Measurements from ENCODE around the gene RNF38. TPM values are rescaled to one million over a fixed set of nuclear protein-coding genes. Genes with fewer than 3 reads are reported as not detected.

RNF38 gene
- total RNA-seq, 2 experiments from 2014 or later, result 88.1 to 104 TPM

DNA sequence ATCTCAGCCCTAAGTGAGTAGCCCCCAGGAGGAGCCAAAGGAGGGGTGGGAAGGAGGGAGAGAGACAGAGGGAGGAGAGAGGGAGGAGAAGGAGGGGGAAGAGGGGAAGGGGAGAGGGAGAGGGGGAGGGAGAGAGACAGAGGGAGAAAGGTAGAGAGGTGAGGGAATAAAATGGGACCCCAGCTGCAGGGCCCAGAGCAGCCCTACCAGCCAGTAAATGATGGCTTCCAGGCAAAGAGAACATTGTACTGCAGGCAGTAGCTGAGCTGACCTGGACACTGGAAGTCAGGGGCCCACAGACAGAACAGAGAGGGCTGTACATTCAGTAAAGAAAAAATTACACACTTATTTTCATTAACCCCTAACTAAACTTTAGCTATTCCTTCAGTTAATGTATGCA lies 84.0 kb downstream of the RNF38 start:
- ATAC-seq (ENCODE audit: poor library complexity) (no peak), DNase-seq (no peak)
- Mint-ChIP-seq H3K36me3 (ENCODE audit: low read depth) (no peaks in the 10 kb centered on the region), H3K9me3 (no peaks in the 10 kb centered on the region), H3K4me1 (ENCODE audit: low read depth) (no peaks in the 10 kb centered on the region), H3K27ac (no peak overlapping the region), H3K27me3 (no peaks in the 10 kb centered on the region), H3K4me3 (no peak overlapping the region)
- Histone ChIP-seq H3K4me3 (ENCODE audit: low read length) (no peak overlapping the region), H3K27ac (ENCODE audit: low read depth in 1 of 2, low read length in 2 of 2) (no peak overlapping the region), H3K36me3 (ENCODE audit: insufficient read depth, low read length) (no peaks in the 10 kb centered on the region), H3K4me1 (ENCODE audit: insufficient read depth, low read length) (no peaks in the 10 kb centered on the region), H3K27me3 (ENCODE audit: control insufficient read depth in 1 of 2, insufficient read depth in 2 of 2, low read length in 2 of 2) (no peaks in the 10 kb centered on the region), H3K9me3 (ENCODE audit: control insufficient read depth in 1 of 2, insufficient read depth in 1 of 2, low read length in 2 of 2) (no peaks in the 10 kb centered on the region)
- intact Hi-C loops (cut with DNase I, micrococcal nuclease), result loop anchor here in 1 of 2 experiments (10.0 kb wide), 1 partner anchor 241 kb away; no protein-coding TSS in a partner anchor
- ChIA-PET POLR2A (no interaction called here), CTCF (no interaction called here)
- TF ChIP-seq, protein P1, sequence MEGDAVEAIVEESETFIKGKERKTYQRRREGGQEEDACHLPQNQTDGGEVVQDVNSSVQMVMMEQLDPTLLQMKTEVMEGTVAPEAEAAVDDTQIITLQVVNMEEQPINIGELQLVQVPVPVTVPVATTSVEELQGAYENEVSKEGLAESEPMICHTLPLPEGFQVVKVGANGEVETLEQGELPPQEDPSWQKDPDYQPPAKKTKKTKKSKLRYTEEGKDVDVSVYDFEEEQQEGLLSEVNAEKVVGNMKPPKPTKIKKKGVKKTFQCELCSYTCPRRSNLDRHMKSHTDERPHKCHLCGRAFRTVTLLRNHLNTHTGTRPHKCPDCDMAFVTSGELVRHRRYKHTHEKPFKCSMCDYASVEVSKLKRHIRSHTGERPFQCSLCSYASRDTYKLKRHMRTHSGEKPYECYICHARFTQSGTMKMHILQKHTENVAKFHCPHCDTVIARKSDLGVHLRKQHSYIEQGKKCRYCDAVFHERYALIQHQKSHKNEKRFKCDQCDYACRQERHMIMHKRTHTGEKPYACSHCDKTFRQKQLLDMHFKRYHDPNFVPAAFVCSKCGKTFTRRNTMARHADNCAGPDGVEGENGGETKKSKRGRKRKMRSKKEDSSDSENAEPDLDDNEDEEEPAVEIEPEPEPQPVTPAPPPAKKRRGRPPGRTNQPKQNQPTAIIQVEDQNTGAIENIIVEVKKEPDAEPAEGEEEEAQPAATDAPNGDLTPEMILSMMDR (IDR thresholded peaks at IDR 0.05), result no peak

DNA sequence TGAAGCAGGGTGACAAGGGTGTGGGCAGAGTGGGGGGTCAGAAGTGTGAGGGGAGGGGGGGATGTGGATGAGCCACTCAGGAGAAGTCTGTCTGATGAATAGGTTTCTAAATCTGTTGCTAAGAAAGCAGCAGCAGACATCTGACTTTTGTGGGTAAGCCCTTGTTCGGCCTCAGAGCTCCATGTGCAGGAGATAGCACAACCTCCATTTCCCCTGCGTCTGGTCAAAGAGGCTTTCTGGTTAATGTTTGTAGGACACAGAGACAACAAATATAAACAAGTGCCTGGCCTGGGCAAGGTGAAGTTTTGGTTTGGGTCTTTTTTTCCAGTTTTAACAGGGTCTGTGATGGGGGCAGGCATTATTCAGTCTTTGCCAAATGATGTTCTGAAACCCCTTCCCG lies 84.8 kb downstream of the RNF38 start:
- TF ChIP-seq, protein P1 (IDR thresholded peaks at IDR 0.05), result no peak
- Histone ChIP-seq H3K36me3 (ENCODE audit: insufficient read depth, low read length) (no peaks in the 10 kb centered on the region), H3K27ac (ENCODE audit: low read depth in 1 of 2, low read length in 2 of 2) (no peak overlapping the region), H3K9me3 (ENCODE audit: control insufficient read depth in 1 of 2, insufficient read depth in 1 of 2, low read length in 2 of 2) (no peaks in the 10 kb centered on the region), H3K4me3 (ENCODE audit: low read length) (no peak overlapping the region), H3K4me1 (ENCODE audit: insufficient read depth, low read length) (no peaks in the 10 kb centered on the region), H3K27me3 (ENCODE audit: control insufficient read depth in 1 of 2, insufficient read depth in 2 of 2, low read length in 2 of 2) (no peaks in the 10 kb centered on the region)
- no peaks in the 10 kb centered on the region for H3K36me3 Mint-ChIP-seq (ENCODE audit: low read depth)
- H3K27ac Mint-ChIP-seq, result no peak overlapping the region
- no peaks in the 10 kb centered on the region for H3K4me1 Mint-ChIP-seq (ENCODE audit: low read depth)
- no peaks in the 10 kb centered on the region for H3K9me3 Mint-ChIP-seq
- no peak overlapping the region for H3K4me3 Mint-ChIP-seq
- intact Hi-C loops (cut with DNase I, micrococcal nuclease), result loop anchor here in 1 of 2 experiments (10.0 kb wide), 1 partner anchor 240 kb away; no protein-coding TSS in a partner anchor
- ChIA-PET CTCF (interaction anchor here (0.8 kb wide), 1 partner anchor 13 kb away, joined by 3 read pairs; no protein-coding TSS in a partner anchor), POLR2A (no interaction called here)
- ATAC-seq (ENCODE audit: poor library complexity) (no peak), DNase-seq (no peak)
- H3K27me3 Mint-ChIP-seq, result no peaks in the 10 kb centered on the region

DNA sequence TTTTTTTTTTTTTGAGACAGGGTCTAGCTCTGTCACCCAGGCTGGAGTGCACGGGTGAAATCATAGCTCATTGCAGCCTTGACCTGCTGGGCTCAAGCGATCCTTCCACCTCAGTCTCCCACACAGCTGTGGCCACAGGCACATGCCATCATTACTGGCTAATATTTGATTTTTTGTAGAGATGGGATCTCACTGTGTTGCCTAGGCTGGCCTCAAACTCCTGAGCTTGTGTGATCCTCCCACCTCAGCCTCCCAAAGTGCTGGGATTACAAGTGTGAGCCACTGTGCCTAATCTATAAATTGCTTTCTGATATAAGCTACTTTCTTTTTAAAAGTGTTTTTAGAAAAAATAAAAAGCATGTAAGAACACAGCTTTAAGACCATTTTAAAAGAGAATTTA lies 85.3 kb downstream of the RNF38 start:
- Mint-ChIP-seq H3K4me3 (no peak overlapping the region), H3K9me3 (no peaks in the 10 kb centered on the region), H3K4me1 (ENCODE audit: low read depth) (no peaks in the 10 kb centered on the region), H3K27me3 (no peaks in the 10 kb centered on the region), H3K36me3 (ENCODE audit: low read depth) (no peaks in the 10 kb centered on the region), H3K27ac (no peak overlapping the region)
- DNase-seq (no peak), ATAC-seq (ENCODE audit: poor library complexity) (no peak)
- Histone ChIP-seq H3K36me3 (ENCODE audit: insufficient read depth, low read length) (no peaks in the 10 kb centered on the region), H3K4me1 (ENCODE audit: insufficient read depth, low read length) (no peaks in the 10 kb centered on the region), H3K27me3 (ENCODE audit: control insufficient read depth in 1 of 2, insufficient read depth in 2 of 2, low read length in 2 of 2) (no peaks in the 10 kb centered on the region), H3K9me3 (ENCODE audit: control insufficient read depth in 1 of 2, insufficient read depth in 1 of 2, low read length in 2 of 2) (no peaks in the 10 kb centered on the region), H3K27ac (ENCODE audit: low read depth in 1 of 2, low read length in 2 of 2) (no peak overlapping the region), H3K4me3 (ENCODE audit: low read length) (no peak overlapping the region)
- POLR2A ChIA-PET, result no interaction called here
- TF ChIP-seq, protein P1 (IDR thresholded peaks at IDR 0.05), result no peak
- CTCF ChIA-PET, result interaction anchor here (0.8 kb wide), 1 partner anchor 14 kb away, joined by 3 read pairs; no protein-coding TSS in a partner anchor
- intact Hi-C loops (cut with DNase I, micrococcal nuclease), result loop anchor here in 1 of 2 experiments (10.0 kb wide), 1 partner anchor 240 kb away; no protein-coding TSS in a partner anchor
